ENCODE data around the gene DAB1.
"Not testable (repeated sequence)": the region's sequence is repeated elsewhere in the genome, so short reads cannot be mapped to it uniquely, and the experiment has no call there.

DAB1 gene

DNA sequence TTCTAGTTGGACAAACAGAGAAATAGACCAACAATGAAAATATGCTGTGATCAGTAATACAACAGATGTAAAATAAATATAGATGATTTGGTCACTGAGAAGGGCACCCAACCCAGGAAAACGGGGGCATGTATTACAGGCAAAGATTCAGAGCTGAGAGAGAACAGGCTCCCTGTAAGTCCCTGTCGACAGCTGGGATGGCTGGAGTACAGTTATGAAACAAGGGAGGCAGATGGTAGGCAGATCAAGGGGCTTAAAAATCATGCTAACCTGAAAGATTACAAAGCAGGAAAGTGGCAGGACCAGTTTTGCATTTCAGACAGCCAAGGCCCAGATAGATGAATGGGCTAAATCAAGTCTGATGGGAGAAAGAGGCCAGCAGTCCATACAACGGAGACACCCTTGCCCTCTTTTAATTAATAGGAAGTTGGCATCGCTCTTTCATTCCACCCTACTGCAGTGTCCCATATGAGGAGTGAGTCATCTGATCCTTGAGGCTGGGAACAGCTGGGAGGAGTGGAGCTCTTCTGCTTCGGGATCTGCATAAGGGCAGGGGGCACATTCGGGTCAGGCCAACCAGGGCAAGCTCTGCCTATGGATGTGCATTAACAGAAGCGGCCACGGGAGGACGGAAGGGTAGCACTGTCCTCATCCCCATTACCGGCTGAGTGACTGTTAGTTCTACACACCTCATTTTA is 171.1 kb downstream of the DAB1 start:
- no peak for DNase-seq
- in situ Hi-C loops (cut with MboI; ENCODE audit: low pct_unique_long_range_greater_than_20kb, low sequenced_read_pairs): no loop called here

DNA sequence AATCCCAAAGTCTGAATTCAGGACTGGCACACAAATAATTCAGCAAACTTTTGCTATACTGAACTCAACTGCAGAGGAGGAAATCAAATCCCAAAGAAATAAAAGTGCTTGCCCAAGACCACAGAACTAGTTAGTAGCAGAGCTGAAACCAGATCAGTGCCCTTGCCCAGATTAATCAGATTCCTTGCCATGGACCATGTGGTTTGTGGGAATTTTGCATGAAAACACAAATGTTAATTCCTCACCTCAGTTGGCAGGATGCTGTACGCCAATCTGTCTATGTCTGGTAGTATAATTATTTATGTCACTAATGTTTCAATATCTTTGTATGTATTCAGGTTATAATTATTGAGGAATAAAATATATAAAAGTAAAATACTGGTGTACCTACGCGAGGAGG is 173.8 kb downstream of the DAB1 start:
- in situ Hi-C loops (cut with MboI; ENCODE audit: low pct_unique_long_range_greater_than_20kb, low sequenced_read_pairs): no loop called here
- no peak for DNase-seq

DNA sequence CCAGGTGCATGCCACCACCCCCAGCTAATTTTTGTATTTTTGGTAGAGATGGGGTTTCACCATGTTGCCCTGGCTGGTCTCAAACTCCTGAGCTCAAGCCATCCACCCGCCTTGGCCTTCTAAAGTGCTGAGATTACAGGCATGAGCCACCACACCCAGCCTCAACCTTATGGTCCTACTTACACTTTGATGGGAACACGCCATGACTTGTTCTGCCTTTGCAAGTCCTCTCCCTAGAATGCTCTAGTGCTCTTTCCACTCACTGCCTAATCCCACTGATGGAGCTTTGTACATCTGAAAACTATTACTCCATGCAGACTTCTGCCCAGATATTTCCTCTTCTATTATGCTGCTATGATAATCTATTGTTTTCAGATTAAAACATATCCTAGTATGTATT is 174.3 kb downstream of the DAB1 start:
- DNase-seq: no peak
- in situ Hi-C loops (cut with MboI; ENCODE audit: low pct_unique_long_range_greater_than_20kb, low sequenced_read_pairs): no loop called here

DNA sequence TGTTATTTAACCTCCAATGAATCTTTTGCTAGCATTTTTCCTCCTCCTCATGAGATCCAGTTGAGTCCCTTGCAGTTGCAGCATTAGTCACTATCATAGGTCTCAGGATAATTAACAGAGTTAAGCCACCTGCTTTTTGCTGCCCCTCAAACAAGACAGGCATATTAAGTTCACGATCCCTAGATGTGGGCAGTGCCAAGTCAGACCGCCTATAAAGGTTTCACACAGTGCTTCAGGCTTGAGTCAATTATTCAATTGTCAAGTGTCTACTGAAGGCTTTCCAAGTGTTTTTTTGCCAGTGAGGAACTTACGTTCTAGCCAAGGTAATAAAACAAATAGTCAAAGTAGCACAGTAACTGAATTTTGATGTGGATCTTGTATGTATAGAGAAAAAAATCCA is 175.0 kb downstream of the DAB1 start:
- DNase-seq: no peak
- in situ Hi-C loops (cut with MboI; ENCODE audit: low pct_unique_long_range_greater_than_20kb, low sequenced_read_pairs): no loop called here

DNA sequence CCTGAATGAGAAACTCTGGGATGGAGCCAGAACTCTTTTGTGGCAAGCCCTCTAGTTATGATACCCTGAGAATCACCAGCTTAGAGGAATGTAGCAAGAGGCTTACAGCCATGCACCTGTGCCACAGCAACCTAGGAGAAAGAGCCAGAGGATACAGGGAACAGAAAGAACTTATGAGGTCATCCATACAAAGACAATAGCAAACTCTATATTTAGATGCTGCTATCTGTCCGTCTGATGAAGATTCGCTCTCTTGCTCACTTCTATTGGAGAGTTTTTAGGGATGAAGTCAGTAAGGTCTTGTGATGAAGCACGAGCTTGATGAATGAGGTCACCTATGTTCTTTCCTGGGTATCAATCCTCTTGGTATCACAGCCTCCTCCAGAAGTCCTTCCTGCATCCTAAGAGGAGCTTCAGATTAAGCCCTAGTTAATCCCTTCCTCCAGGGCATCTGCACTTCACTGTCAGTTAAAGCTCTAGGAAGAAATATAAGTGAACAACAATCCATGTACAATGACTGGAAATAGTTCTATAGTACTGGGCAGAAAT is 185.6 kb downstream of the DAB1 start:
- DNase-seq: no peak
- in situ Hi-C loops (cut with MboI; ENCODE audit: low pct_unique_long_range_greater_than_20kb, low sequenced_read_pairs): no loop called here

DNA sequence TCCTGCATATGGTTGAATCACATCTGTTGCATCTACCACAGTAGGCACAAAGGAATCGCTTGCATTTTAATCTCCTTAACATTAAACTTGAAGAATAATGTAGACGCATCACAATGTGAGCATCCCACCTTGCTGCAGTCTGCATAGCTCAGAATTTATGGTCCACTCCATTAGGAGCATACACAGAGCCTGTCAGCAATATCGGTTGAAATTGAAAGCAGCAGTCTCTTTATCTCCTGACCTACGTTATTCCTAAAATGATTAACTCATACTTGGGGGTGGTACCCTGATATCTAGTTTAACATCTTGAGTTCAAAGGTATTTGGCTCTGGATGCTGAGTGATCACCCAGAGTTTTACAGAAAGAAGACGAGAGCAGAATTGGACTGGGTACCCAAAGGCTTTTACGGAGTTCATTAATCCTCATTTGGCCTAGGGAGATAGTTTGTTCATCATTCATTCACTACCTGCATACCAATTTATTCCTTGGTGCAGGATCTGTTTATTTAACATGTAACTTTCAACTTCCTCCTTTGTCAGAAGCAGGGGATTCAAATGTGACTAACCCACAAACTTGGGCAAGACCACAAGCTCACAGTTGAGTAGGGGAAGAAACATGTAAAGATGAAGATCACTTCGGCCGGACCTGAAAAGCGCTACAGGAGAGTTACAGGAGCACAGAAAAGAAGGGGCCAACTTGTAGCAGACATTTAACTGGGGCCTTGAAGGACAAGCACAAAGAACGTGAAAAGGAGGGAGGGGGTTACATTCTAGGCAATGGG is 187.9 kb downstream of the DAB1 start:
- in situ Hi-C loops (cut with MboI; ENCODE audit: low pct_unique_long_range_greater_than_20kb, low sequenced_read_pairs): no loop called here
- no peak for DNase-seq

DNA sequence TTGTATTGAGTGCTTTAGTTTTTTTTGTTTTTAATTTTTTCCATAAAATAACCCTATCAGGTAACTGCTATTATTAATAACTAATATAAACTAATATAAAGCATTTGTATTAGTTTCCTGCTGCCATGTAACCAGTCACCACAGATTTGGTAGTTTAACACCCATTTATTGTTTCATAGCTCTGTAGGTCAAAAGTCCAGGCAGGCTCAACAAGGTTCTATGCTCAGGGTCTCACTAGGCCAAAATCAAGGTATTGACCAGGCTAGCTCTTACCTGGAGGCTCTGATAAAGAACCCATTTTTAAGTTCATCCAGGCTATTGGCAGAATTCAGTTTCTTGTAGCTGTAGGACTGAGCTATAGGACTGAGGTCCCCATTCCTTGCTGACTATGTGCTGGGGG is 189.4 kb downstream of the DAB1 start:
- DNase-seq: no peak
- in situ Hi-C loops (cut with MboI; ENCODE audit: low pct_unique_long_range_greater_than_20kb, low sequenced_read_pairs): no loop called here

DNA sequence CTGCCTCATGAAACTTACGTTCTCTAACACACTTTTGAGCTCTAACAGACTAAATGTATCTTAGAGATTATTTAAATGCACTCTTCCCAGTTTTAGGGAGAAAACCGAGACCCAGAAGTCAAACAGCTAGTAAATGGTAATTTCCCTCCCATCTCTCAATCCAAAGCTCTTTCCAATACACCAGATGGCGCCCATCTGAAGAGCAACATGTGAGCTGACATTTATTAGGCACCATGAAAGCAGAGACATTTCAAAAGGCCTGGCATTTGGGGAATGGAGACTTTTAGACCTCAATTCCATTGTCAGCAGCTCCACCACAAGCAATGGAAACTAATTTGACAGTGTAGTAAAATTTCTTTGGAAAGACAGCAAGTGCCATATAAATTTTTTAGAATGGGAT is 191.4 kb downstream of the DAB1 start:
- in situ Hi-C loops (cut with MboI; ENCODE audit: low pct_unique_long_range_greater_than_20kb, low sequenced_read_pairs): no loop called here
- no peak for DNase-seq

DNA sequence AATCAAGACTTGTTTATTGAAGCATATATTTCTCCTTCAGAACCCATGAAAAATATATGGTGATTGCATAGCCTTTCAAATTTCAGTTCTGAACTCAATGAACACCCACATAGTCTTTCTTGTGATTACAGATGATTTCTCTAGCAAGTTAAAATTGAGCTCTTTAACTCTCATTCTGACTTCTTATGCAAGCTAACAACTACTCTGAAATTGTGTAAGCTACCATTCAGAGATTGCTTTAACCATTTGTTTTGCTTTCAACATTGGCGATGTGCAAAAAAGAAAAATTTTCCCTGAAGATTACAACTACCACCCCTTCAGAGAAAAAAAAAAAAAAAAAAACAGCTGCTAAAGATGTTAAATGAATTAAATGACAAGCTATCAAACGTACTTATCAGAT is 193.9 kb downstream of the DAB1 start:
- in situ Hi-C loops (cut with MboI; ENCODE audit: low pct_unique_long_range_greater_than_20kb, low sequenced_read_pairs): no loop called here
- DNase-seq: no peak

DNA sequence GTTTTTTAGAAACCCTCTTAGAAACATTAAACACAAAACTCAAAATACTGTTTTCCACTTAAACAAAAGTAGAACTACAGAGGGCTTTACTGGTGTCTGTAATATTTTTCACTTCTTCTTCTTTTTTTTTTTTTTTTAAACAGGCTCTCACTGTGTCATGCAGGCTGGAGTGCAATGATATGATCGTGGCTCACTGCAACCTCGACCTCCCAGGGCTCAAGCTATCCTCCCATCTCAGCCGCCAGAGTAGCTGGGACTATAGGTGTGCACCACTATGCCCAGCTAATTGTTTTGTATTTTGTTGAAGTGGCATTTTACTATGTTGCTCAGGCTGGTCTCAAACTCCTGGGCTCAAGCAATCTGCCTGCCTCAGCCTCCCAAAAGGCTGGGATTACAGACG is 194.8 kb downstream of the DAB1 start:
- no peak for DNase-seq
- in situ Hi-C loops (cut with MboI; ENCODE audit: low pct_unique_long_range_greater_than_20kb, low sequenced_read_pairs): no loop called here

DNA sequence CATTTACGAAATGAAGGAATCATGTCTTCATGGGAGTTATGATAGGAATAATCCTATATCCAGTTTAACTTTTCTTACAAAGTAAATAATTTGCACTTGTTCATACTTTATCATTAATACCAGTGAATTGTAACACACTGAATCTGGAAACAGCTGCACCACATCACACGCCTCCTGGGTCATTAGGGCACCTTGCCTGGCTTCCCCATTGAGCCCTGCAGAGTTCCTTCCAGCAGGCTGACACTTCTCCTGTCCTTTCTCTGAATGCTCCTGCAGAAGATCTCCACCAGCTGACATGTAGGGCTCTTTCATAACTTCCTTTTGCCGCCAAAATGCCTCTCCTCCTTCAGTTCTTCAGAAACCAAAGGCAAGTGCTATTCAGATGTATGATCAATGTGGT is 201.1 kb downstream of the DAB1 start:
- DNase-seq: no peak
- in situ Hi-C loops (cut with MboI; ENCODE audit: low pct_unique_long_range_greater_than_20kb, low sequenced_read_pairs): no loop called here

DNA sequence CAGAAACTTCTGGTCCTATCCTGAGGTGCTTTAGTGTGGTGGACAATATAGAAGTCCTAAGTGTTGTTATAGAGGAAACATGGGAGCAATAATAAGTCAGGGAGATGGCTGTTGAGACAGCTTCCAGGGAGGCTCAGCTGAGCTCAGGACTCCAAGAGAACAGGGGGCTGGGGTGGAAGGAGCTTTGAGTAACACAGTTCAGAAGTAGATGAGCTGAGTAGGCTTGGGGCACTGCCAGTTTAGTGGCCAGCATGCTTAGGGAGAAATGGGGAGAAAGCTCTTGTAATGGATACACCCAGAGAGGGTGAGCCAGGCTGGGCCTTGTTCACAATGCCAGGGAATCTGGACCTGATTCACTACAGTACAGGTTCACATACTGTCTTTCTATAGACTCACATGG is 201.6 kb downstream of the DAB1 start:
- in situ Hi-C loops (cut with MboI; ENCODE audit: low pct_unique_long_range_greater_than_20kb, low sequenced_read_pairs): no loop called here
- no peak for DNase-seq

DNA sequence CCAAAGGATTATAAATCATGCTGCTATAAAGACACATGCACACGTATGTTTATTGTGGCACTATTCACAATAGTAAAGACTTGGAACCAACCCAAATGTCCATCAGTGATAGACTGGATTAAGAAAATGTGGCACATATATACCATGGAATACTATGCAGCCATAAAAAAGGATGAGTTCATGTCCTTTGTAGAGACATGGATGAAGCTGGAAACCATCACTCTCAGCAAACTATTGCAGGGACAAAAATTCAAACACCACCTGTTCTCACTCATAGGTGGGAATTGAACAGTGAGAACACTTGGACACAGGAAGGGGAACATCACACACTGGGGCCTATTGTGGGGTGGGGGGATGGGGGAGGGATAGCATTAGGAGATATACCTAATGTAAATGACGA is 203.0 kb downstream of the DAB1 start:
- in situ Hi-C loops (cut with MboI; ENCODE audit: low pct_unique_long_range_greater_than_20kb, low sequenced_read_pairs); DNase-seq: not testable (repeated sequence)

DNA sequence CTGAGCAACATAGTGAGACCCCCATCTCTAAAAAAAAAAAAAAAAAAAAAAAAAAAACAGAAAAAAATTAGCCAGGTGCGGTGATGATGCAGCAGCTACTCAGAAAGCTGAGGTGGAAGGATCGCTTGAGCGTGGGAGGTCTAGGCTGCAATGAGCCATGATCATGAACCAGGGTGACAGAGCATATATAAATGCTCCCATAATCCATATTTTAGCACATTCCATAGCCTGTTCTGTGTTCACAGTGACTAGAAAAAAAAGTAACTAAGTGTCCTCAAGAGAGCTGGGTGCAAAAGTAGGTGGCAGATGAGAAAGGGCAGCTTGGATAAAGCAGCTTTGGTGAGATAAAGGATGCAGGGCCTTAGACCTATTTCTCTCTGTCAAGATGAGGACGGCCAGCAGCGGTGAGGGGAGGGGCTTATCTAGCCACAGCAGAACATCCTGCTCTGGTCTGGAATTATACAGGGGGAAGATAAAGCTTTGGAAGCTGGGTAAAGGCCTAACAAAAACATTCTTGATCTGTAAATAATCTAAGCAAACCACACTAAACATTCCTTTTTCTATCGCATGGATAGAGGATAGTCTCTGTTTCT is 205.3 kb downstream of the DAB1 start:
- DNase-seq: no peak
- in situ Hi-C loops (cut with MboI; ENCODE audit: low pct_unique_long_range_greater_than_20kb, low sequenced_read_pairs): no loop called here

DNA sequence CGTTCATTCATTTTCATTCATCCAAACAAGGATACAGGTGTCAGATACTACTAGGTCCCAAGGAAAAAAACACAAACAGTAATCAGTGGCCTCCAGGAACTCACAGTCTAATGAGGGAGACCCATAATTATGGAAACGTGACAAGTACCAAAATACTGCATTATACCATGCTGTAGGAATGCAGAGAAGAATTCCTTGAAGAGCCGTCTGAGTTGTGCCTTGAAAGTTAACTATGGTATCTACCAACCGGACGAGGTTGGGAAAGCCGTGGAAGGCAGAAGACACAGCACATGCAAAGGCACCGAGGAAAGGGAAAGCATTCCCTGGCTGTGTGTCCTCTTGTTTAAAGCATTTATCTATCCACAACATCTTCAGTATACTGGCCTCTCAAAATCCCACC is 206.0 kb downstream of the DAB1 start:
- no peak for DNase-seq
- in situ Hi-C loops (cut with MboI; ENCODE audit: low pct_unique_long_range_greater_than_20kb, low sequenced_read_pairs): no loop called here

DNA sequence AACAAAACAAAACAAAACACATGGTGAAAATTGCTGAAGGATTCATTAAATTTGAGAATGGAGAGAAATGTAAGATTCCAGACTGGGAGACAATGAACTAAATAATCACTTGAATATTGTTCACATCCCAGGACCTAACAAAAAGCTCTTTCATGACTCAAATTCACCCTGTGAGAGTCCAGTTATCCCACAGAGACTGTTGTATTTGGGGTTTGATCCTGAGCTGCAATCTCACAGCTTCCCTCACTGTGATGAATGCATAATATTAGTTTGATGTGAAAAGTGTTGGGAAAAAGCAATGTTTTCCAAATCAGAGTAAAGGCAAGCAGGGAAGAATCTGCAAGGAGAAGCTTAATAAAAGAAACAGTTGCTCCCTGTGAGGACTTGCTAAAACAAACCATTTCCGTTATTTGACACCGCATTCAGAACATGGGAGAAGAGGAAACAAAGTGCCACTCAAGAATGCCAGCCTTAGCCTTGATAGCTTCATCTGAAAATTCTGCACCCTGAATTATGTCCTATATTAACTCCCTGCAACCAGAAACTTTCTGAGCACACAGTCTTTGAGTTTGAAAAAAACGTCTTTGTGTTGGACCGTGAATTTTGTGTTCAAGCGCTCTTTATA is 208.8 kb downstream of the DAB1 start:
- in situ Hi-C loops (cut with MboI; ENCODE audit: low pct_unique_long_range_greater_than_20kb, low sequenced_read_pairs): no loop called here
- DNase-seq: no peak

DNA sequence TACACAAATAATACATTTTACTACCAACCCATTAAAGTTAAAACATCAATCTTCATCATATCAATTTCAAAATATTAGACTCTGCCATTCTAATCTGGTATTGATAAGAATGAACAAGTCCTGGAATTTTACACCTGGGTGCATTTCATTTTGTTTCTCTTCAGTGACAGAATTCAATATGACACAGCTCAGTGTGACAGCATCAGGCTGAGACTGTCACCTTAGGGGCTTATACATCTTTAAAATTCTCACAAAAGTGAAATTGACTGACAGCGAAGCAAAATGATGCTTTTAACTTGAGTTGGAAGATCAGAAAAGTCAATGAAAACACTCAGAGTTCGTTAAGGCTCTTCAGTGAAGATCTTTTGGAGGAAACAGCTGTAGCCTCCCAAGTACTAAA is 213.0 kb downstream of the DAB1 start:
- in situ Hi-C loops (cut with MboI; ENCODE audit: low pct_unique_long_range_greater_than_20kb, low sequenced_read_pairs): no loop called here
- DNase-seq: no peak

DNA sequence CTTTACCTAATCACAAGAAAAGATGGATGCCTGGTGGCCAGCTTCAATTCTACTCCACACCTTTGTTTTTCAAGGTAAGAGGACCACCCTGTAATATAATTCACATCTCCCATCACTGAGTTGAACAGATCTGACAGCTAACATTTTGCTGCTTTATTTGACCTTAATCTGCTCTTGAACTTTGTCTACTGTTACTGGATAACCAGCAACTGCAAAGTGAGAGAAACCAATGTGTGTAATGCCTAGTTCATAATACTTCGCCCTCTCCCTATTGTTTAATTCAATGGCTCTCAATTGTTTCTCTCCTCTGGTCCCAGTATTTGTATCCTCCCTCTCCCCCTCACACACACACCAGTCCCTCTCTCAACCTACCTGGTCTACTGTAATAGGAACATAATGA is 214.4 kb downstream of the DAB1 start:
- DNase-seq: no peak
- in situ Hi-C loops (cut with MboI; ENCODE audit: low pct_unique_long_range_greater_than_20kb, low sequenced_read_pairs): no loop called here

DNA sequence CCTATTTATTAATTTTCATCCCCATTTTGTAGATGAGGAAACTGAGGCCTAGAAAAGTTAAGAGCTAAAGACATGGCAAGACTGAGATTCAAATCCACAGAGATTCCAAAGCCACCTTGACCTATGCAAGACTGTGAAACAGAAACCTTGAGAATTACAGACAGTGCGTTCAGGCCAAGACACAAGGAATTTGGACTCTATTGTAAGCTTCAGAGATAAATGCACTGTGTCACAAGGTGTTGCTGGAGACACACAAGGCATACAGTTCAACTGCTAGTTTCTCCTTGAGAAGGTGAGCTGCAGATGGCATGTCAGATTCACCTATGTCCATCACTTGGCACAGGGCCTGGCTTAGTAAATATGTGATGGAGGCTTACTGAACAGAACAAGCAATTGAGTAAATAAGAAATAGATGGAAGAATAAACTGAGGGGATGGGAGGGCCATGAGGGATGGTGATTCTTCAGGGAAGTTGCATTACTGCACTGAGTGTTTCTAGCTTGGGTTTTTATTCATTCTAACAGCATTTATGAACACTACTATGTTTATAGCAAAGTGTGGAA is 215.0 kb downstream of the DAB1 start:
- DNase-seq: no peak
- in situ Hi-C loops (cut with MboI; ENCODE audit: low pct_unique_long_range_greater_than_20kb, low sequenced_read_pairs): no loop called here

DNA sequence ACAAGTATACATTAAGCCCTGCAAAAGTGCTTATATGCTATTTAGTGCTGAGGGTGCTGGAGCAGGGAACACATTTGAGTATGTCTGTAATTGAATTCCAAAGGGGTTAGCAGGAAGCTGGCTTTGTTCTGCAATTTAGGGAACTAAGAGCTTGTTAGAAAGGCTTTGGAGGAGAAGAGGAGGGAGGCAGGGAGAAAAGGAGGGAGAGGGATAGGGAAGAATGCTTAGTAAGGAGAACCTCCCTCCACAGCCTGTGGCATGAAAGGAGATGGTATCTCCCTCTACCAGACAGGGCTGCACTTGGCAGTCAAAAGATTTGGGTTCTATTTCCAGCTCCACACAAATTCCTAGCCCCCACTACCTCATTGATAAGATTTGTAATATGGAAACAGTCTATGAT is 217.8 kb downstream of the DAB1 start:
- in situ Hi-C loops (cut with MboI; ENCODE audit: low pct_unique_long_range_greater_than_20kb, low sequenced_read_pairs): no loop called here
- no peak for DNase-seq
